Tibial artery (tissue), 4 donors: ENCODE data around the gene UBE2E2.

Source experiments
- DNase-seq, 2 donors: peaks; one replicate each; pipeline ENCODE4 v3.0.0-alpha.2; 2019
- H3K27ac ChIP-seq, 2 donors: fragments of 200-600 bp; sonication (generic) in 1 of 2; 1 replicate in 1 of 2; 2 replicates in 1 of 2; pipeline ENCODE4 v1.5.1; 2018 to 2019; ENCODE audit warnings: mild to moderate bottlenecking in 1 of 2
- H3K27me3 ChIP-seq, 2 donors: fragments of 200-600 bp; sonication (generic) in 1 of 2; one replicate each; pipeline versions ENCODE4 v1.5.1 to v1.6.0; 2016 to 2019
- H3K36me3 ChIP-seq, 3 donors: fragments of 200-600 bp; sonication (generic) in 2 of 3; one replicate each; pipeline ENCODE4 v1.5.1; 2016 to 2019; ENCODE audit warnings: mild to moderate bottlenecking in 2 of 3
- H3K4me1 ChIP-seq, 4 donors: fragments of 200-600 bp; sonication (generic) in 2 of 4; 1 replicate in 3 of 4; 2 replicates in 1 of 4; pipeline ENCODE4 v1.5.1; 2016 to 2019
- H3K4me3 ChIP-seq, 2 donors: fragments of 200-600 bp; sonication (generic) in 1 of 2; 1 replicate in 1 of 2; 2 replicates in 1 of 2; pipeline ENCODE4 v1.5.1; 2018 to 2019; ENCODE audit warnings: mild to moderate bottlenecking in 2 of 2
- H3K9me3 ChIP-seq, 3 donors: fragments of 200-600 bp; sonication (generic) in 1 of 3; one replicate each; pipeline ENCODE4 v1.5.1; 2016 to 2019
- intact Hi-C: fragments of 100-400 bp; cut with DNase I; formaldehyde crosslinking; loops from one replicate; pipeline ENCODE4 v1.15.0; 2023; ENCODE audit warnings: low total_unique reads
- TF ChIP-seq, protein P1 (sequence below), 2 experiments: fragments of 200-600 bp in 1 of 2; fragments of 450-650 bp in 1 of 2; IDR thresholded peaks; one replicate each; pipeline ENCODE4 v1.5.1; 2017 to 2019; ENCODE audit warnings: antibody characterized with exemption in 2 of 2, mild to moderate bottlenecking in 1 of 2, moderate library complexity in 1 of 2

The UBE2E2 gene

DNA sequence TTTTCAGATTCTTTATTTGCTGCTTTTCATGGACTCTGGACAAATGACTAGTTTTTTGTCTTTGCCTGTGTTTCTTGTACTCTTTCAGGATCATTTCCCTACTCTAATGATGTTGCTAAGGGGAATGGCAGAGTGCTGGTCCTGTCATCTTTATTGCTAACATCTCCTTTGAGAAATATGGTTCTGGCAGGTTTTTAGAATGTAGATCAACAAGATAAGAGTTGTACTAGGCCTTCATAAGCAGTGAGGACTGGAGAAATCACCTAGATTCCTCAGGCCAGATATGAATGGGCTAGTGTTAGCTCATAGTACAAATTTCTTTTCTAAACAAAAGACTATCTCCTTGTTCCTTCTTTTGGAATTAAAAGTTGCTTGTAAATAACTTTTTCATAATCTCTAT is 156.0 kb downstream of the UBE2E2 start:
- no peak overlapping the region for H3K27ac ChIP-seq
- TF ChIP-seq, protein P1, sequence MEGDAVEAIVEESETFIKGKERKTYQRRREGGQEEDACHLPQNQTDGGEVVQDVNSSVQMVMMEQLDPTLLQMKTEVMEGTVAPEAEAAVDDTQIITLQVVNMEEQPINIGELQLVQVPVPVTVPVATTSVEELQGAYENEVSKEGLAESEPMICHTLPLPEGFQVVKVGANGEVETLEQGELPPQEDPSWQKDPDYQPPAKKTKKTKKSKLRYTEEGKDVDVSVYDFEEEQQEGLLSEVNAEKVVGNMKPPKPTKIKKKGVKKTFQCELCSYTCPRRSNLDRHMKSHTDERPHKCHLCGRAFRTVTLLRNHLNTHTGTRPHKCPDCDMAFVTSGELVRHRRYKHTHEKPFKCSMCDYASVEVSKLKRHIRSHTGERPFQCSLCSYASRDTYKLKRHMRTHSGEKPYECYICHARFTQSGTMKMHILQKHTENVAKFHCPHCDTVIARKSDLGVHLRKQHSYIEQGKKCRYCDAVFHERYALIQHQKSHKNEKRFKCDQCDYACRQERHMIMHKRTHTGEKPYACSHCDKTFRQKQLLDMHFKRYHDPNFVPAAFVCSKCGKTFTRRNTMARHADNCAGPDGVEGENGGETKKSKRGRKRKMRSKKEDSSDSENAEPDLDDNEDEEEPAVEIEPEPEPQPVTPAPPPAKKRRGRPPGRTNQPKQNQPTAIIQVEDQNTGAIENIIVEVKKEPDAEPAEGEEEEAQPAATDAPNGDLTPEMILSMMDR (IDR thresholded peaks at IDR 0.05), result no peak
- H3K4me3 ChIP-seq, result no peak overlapping the region
- no peaks in the 10 kb centered on the region for H3K36me3 ChIP-seq
- no peak for DNase-seq
- H3K27me3 ChIP-seq, result no peaks in the 10 kb centered on the region
- H3K4me1 ChIP-seq, result no peaks in the 10 kb centered on the region
- intact Hi-C loops, result no loop called here
- H3K9me3 ChIP-seq, result no peaks in the 10 kb centered on the region

DNA sequence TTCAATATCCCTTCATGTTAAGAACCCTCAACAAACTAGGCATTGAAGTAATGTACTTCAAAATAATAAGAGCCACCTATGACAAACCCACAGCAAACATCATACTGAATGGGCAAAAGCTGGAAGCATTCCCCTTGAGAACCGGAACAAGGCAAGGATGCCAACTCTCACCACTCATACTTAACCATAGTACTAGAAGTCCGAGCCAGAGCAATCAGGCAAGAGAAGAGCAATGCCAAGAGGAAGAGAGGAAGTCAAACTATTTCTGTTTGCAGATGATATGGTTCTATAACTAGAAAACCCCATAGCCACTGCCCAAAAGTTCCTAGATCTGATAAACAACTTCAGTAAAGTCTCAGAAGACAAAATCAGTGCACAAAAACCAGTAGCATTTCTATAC is 161.9 kb downstream of the UBE2E2 start:
- H3K4me1 ChIP-seq, result no peaks in the 10 kb centered on the region
- no peaks in the 10 kb centered on the region for H3K27me3 ChIP-seq
- H3K36me3 ChIP-seq, result no peaks in the 10 kb centered on the region
- no peaks in the 10 kb centered on the region for H3K9me3 ChIP-seq
- no peak overlapping the region for H3K4me3 ChIP-seq
- H3K27ac ChIP-seq, result no peak overlapping the region
- intact Hi-C loops, result no loop called here
- TF ChIP-seq, protein P1 (IDR thresholded peaks at IDR 0.05), result no peak
- no peak for DNase-seq

GRCh38 chr3:23368731-23369130 is 165.6 kb downstream of the UBE2E2 start:
- TF ChIP-seq, protein P1 (IDR thresholded peaks at IDR 0.05), result no peak

GRCh38 chr3:23372285-23372684 is 169.2 kb downstream of the UBE2E2 start:
- TF ChIP-seq, protein P1 (IDR thresholded peaks at IDR 0.05), result no peak

More at GRCh38 chr3:23368731-23369130, 165.6 kb downstream of the UBE2E2 start:
- Histone ChIP-seq H3K27ac (no peak overlapping the region), H3K4me1 (no peaks in the 10 kb centered on the region), H3K9me3 (no peaks in the 10 kb centered on the region), H3K36me3 (no peaks in the 10 kb centered on the region), H3K27me3 (no peaks in the 10 kb centered on the region), H3K4me3 (no peak overlapping the region)
- DNase-seq, result no peak
- intact Hi-C loops, result no loop called here

DNA sequence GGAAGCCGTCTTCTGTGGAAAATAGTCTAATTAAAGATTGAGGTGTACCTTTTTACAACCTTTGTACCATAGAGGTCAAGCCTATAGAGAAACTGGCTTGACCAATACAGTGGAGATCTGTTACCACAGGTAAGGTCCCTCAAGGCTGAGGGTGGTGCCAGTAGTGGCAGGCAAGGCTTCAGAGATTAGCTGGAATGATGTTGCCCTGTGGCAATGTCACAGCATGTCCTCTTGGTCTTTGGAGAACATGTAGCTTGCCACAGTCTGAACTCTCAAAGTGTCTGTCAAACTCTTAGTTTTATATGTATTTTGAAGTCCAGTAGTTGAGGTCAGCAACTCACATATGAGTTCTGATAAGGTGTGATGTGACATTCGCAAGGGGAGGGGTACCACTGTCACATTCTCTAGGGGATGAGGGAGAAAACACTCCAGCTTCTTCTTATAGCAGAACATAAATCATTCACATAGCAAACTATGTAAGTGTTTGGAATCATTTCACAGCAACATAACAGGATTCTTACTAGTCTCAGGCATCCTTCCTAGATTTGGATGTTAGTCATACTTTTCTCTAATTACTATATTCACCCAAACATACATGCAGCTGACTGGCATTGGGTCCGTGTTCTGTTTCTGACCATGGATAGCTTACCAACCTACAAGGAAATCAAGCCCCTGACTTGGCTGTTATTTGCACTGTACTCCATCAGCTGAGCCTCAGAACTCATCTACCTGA is 173.6 kb downstream of the UBE2E2 start:
- Histone ChIP-seq H3K4me3 (no peak overlapping the region), H3K4me1 (peaks cover 0 to 15% (median 0%) of the 10 kb centered on the region in 4 donors), H3K36me3 (no peaks in the 10 kb centered on the region), H3K27ac (no peak overlapping the region), H3K9me3 (no peaks in the 10 kb centered on the region), H3K27me3 (no peaks in the 10 kb centered on the region)
- TF ChIP-seq, protein P1 (IDR thresholded peaks at IDR 0.05), result no peak
- intact Hi-C loops, result no loop called here
- no peak for DNase-seq

More at GRCh38 chr3:23372285-23372684, 169.2 kb downstream of the UBE2E2 start:
- intact Hi-C loops, result no loop called here
- no peak overlapping the region for H3K27ac ChIP-seq
- H3K4me1 ChIP-seq, result peaks cover 0 to 13% (median 0%) of the 10 kb centered on the region in 4 donors
- DNase-seq, result no peak
- no peaks in the 10 kb centered on the region for H3K9me3 ChIP-seq
- no peaks in the 10 kb centered on the region for H3K36me3 ChIP-seq
- no peak overlapping the region for H3K4me3 ChIP-seq
- no peaks in the 10 kb centered on the region for H3K27me3 ChIP-seq
